GM12801 (cell line): Measurements from ENCODE around the gene CLDN19.

Source experiments
- TF ChIP-seq, protein P1 (sequence below): IDR thresholded peaks from one replicate; pipeline ENCODE4 v1.5.1; 2011; ENCODE audit warnings: control low read depth; ENCODE audit not compliant: insufficient read length; ENCODE audit errors: extremely low read depth

Gene CLDN19

DNA sequence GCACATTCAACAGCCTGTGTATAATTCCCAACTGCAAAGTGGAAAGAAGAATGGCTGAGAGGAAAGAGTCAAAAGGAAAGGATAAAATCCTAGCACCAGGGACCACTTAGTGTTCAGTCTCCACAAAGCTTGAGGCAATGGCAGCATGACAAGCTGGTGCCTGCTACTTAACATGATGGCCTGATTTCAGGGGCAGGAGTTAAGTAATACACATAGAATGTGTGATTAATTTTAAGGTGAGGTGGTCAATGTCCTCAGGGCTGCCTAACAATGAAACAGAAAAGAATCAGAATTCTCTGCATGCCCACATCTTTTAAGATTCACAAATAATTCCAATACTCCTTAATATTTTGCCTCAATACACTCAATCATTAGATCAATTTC, 17.8 kb upstream of the CLDN19 start:
- TF ChIP-seq, protein P1, sequence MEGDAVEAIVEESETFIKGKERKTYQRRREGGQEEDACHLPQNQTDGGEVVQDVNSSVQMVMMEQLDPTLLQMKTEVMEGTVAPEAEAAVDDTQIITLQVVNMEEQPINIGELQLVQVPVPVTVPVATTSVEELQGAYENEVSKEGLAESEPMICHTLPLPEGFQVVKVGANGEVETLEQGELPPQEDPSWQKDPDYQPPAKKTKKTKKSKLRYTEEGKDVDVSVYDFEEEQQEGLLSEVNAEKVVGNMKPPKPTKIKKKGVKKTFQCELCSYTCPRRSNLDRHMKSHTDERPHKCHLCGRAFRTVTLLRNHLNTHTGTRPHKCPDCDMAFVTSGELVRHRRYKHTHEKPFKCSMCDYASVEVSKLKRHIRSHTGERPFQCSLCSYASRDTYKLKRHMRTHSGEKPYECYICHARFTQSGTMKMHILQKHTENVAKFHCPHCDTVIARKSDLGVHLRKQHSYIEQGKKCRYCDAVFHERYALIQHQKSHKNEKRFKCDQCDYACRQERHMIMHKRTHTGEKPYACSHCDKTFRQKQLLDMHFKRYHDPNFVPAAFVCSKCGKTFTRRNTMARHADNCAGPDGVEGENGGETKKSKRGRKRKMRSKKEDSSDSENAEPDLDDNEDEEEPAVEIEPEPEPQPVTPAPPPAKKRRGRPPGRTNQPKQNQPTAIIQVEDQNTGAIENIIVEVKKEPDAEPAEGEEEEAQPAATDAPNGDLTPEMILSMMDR: no peak

- TF ChIP-seq, protein P1: no peak
These were observed 17.2 kb upstream of the CLDN19 start for GRCh38 chr1:42756956-42757891.

DNA sequence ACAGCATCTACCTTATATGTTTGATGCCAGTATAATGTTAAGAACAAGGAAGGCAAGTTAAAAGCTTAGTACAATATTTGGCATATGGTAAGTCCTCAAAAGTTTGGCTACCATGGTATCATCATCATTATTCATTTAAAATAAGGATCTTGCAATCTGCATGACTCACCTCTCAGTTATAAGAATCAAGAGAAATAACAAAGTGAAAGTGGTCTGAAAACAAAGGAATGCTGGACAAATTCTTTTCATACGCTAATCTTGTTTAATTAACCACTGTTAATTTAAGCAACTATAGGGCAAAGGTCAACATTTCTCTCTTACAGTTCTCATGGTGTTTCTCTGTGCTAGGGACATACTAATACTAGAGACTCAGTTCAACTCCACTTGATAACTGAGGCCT, 13.0 kb upstream of the CLDN19 start:
- TF ChIP-seq, protein P1: no peak

GRCh38 chr1:42752284-42752683, 12.2 kb upstream of the CLDN19 start:
- TF ChIP-seq, protein P1: no peak

DNA sequence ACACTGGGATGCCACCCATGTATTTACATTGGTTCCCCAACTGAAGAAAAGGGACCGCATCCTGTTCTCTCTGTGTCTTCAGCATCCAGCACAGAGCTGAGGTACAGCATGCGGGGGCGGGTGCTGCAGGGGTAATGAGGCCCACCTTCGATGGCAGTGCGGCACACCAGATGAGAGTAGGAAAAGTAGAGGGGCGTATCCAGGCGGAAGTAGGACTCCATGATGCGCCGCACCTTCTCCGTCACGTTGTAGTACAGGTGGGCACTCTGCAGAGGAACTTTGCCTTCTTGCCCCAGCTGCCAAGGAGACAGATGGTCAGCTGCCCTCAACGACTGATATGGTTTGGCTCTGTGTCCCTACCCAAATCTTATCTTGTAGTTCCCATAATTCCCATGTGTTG, 10.0 kb upstream of the CLDN19 start:
- TF ChIP-seq, protein P1: no peak

- TF ChIP-seq, protein P1: no peak
These were observed 8.7 kb upstream of the CLDN19 start for GRCh38 chr1:42748461-42749410.

- TF ChIP-seq, protein P1: no peak
These were observed 8.0 kb upstream of the CLDN19 start for GRCh38 chr1:42748021-42748420.
